SK-N-SH (cell line): ENCODE data around the gene RASSF8. TPM values are rescaled to one million over a fixed set of nuclear protein-coding genes. Genes with fewer than 3 reads are reported as not detected.
A peak's percentile ranks its signal among the peaks of the same experiment; 100 is the strongest.

ENCODE experiments used
- CHD2 ChIP-seq: fragments of 150-350 bp; IDR thresholded peaks from 2 replicates; pipeline ENCODE4 v1.6.1; 2018; ENCODE audit warnings: low read length; ENCODE audit not compliant: partially characterized antibody
- FOSL2 ChIP-seq: IDR thresholded peaks from 2 replicates; pipeline ENCODE4 v1.4.0; 2012; ENCODE audit warnings: low read depth, mild to moderate bottlenecking, moderate library complexity, borderline replicate concordance
- FOXJ3 ChIP-seq: sonication (generic); formaldehyde crosslinking; IDR thresholded peaks from 2 replicates; pipeline ENCODE4 v1.5.1; 2020; ENCODE audit warnings: mild to moderate bottlenecking, missing genetic modification reagents
- FOXM1 ChIP-seq: IDR thresholded peaks from 2 replicates; pipeline ENCODE4 v1.4.0; 2012; ENCODE audit warnings: low read depth, mild to moderate bottlenecking
- JUND ChIP-seq: IDR thresholded peaks from 2 replicates; pipeline ENCODE4 v1.4.0; 2012
- MEF2A ChIP-seq: IDR thresholded peaks from 2 replicates; pipeline ENCODE4 v1.4.0; 2012; ENCODE audit warnings: low read depth, borderline replicate concordance
- MXI1 ChIP-seq: IDR thresholded peaks from 2 replicates; pipeline ENCODE4 v1.6.1; 2012; ENCODE audit warnings: mild to moderate bottlenecking, low read depth, low read length, improper control_type of control experiment
- NFIC ChIP-seq: IDR thresholded peaks from 2 replicates; pipeline ENCODE4 v1.4.0; 2012; ENCODE audit warnings: borderline replicate concordance
- POLR2AphosphoS5 ChIP-seq: IDR thresholded peaks from 2 replicates; pipeline ENCODE4 v1.6.1; 2012; ENCODE audit warnings: low read depth, low read length
- RAD21 ChIP-seq: IDR thresholded peaks from 2 replicates; pipeline ENCODE4 v1.6.1; 2012; ENCODE audit warnings: mild to moderate bottlenecking, low read length
- RCOR1 ChIP-seq: fragments of 150-350 bp; IDR thresholded peaks from 2 replicates; pipeline ENCODE4 v1.6.1; 2017; ENCODE audit warnings: antibody characterized with exemption, low read length
- RFX5 ChIP-seq: IDR thresholded peaks from 2 replicates; pipeline ENCODE4 v1.6.1; 2012; ENCODE audit warnings: mild to moderate bottlenecking, improper control_type of control experiment, low read length
- SIN3A ChIP-seq: IDR thresholded peaks from 2 replicates; pipeline ENCODE4 v1.6.1; 2012; ENCODE audit warnings: low read depth, mild to moderate bottlenecking, low read length, moderate library complexity, borderline replicate concordance
- SMC3 ChIP-seq: IDR thresholded peaks from 2 replicates; pipeline ENCODE4 v1.6.1; 2012; ENCODE audit warnings: low read depth, low read length, improper control_type of control experiment
- TAF1 ChIP-seq: IDR thresholded peaks from 2 replicates; pipeline ENCODE4 v1.6.1; 2012; ENCODE audit warnings: low read depth, mild to moderate bottlenecking, low read length, moderate library complexity, borderline replicate concordance
- TCF12 ChIP-seq: IDR thresholded peaks from 2 replicates; pipeline ENCODE4 v1.4.0; 2012
- polyA plus RNA-seq, 3 experiments: library from polyadenylated mRNA; depleted of rRNA; stranded (reverse); fragments of >200 nt; gene quantifications; 2 replicates each; pipeline ENCODE4 v1.2.3, GENCODE V29; 2012
- TF ChIP-seq, protein P1 (sequence below): fragments of 150-350 bp; IDR thresholded peaks from 2 replicates; pipeline ENCODE4 v1.6.1; 2017; ENCODE audit warnings: antibody characterized with exemption, low read length, low read depth, borderline replicate concordance
- TF ChIP-seq, protein P2 (sequence below): IDR thresholded peaks from 2 replicates; pipeline ENCODE4 v1.4.0; 2012; ENCODE audit warnings: low read depth
- TF ChIP-seq, protein P3 (sequence below): IDR thresholded peaks from 2 replicates; pipeline ENCODE4 v1.6.1; 2012; ENCODE audit warnings: mild to moderate bottlenecking, low read depth, low read length, moderate library complexity

RASSF8 gene
- polyA plus RNA-seq, 1 of the 3 experiments (the other 2 are of a cell fraction) = 15.3 TPM

DNA sequence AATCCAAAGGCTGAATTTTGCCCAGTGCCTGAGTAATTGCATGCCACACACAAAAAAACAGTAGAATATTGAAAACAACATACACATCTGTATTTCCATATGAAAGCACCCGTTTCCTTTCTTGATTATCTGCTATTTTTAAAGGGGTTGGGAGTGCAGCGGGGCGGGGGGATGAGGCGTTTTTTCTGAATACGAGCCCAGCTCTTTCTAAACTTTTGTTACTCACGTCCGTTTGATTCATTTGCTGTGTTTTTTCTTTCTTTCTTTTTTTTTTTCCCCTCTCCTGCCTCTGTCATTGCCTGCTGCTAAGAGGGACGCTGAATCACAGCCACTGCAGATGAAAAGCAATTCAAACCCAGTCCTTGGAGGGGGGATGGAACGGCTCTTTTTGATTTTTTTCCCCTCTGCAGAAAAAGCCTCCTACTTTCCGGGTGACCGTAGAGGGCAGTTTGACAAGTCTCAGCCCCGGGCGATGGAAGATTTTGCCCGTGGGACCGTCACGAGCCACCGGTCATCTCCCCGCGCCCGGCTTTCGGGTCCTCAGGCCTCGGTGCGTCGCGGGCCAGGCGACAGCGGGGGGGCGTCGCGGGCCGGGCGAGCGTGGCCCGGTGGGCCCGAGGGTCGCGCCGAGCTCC, 572 bp upstream of the RASSF8 start (continued):
- TF ChIP-seq SIN3A (0 out of 2 replicates have a peak, but pooled peaks have one; percentile 28), TCF12 (peak; percentile 36; the same call in 1 of the 2 replicates), RAD21 (no peak), MXI1 (no peak), TAF1 (0 out of 2 replicates have a peak, but pooled peaks have one; percentile 41), RCOR1 (no peak), FOSL2 (peak; percentile 67), JUND (peak; percentile 39), SMC3 (no peak; the same call in 1 of the 2 replicates), RFX5 (no peak), POLR2AphosphoS5 (no peak; the same call in 1 of the 2 replicates), FOXM1 (no peak), NFIC (peak; percentile 20; the same call in 1 of the 2 replicates), CHD2 (no peak), FOXJ3 (CRISPR knock-in tag) (no peak), MEF2A (no peak)
- TF ChIP-seq, protein P1, sequence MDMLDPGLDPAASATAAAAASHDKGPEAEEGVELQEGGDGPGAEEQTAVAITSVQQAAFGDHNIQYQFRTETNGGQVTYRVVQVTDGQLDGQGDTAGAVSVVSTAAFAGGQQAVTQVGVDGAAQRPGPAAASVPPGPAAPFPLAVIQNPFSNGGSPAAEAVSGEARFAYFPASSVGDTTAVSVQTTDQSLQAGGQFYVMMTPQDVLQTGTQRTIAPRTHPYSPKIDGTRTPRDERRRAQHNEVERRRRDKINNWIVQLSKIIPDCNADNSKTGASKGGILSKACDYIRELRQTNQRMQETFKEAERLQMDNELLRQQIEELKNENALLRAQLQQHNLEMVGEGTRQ = no peak
- TF ChIP-seq, protein P2, sequence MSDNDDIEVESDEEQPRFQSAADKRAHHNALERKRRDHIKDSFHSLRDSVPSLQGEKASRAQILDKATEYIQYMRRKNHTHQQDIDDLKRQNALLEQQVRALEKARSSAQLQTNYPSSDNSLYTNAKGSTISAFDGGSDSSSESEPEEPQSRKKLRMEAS = peak; percentile 21; the same call in 1 of the 2 replicates
- TF ChIP-seq, protein P3, sequence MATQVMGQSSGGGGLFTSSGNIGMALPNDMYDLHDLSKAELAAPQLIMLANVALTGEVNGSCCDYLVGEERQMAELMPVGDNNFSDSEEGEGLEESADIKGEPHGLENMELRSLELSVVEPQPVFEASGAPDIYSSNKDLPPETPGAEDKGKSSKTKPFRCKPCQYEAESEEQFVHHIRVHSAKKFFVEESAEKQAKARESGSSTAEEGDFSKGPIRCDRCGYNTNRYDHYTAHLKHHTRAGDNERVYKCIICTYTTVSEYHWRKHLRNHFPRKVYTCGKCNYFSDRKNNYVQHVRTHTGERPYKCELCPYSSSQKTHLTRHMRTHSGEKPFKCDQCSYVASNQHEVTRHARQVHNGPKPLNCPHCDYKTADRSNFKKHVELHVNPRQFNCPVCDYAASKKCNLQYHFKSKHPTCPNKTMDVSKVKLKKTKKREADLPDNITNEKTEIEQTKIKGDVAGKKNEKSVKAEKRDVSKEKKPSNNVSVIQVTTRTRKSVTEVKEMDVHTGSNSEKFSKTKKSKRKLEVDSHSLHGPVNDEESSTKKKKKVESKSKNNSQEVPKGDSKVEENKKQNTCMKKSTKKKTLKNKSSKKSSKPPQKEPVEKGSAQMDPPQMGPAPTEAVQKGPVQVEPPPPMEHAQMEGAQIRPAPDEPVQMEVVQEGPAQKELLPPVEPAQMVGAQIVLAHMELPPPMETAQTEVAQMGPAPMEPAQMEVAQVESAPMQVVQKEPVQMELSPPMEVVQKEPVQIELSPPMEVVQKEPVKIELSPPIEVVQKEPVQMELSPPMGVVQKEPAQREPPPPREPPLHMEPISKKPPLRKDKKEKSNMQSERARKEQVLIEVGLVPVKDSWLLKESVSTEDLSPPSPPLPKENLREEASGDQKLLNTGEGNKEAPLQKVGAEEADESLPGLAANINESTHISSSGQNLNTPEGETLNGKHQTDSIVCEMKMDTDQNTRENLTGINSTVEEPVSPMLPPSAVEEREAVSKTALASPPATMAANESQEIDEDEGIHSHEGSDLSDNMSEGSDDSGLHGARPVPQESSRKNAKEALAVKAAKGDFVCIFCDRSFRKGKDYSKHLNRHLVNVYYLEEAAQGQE = no peak
